ENCODE data around the gene SLC7A5.

The SLC7A5 gene

DNA sequence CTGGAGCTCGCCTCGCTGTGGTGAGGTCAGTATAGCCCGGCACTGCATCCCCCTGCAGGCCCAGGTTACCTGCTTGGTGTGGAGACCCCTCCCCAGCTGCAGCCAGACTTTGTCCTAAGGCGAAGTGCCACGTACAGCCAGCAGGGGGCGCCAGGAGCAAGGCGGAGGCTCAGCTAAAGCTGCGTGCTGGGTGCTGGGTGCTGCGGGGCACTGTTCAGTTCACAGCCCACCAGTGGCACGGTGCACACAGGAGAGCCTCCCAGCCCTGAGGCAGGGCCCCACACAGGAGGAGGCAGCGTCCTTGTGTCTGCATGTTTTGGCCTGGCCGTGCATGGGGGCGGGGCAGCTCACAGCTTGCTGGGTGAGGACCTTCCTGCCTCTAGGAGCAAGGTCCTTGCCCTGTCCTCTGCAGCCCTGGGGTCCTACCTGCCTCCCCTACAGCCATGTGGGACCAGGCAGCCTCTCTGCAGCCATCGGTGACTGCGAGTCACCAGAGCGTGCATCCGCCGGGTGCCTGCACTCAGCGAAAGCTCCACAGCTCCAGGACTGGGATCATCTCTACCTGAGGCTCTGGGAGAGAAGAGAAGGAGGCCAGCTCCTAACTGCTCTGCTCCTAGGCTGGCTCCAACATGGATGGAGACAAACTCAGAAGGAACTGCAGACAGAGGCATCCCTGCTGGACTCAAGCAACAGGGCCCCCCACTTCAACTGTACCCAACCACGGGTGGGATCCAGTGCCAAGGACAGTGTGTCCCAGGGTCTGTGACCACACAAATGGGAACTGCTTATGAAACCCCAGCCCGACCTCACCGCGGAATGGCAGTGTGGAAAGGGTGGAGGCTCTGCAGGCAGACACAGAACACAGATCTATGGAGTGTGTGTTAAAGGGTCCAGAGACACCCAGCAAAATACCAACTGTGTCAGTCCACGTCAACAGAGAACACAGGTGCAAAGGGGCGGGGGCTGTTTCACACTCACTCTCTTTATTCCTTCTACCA, 19.0 kb downstream of the SLC7A5 start:
- Histone ChIP-seq H3K9me3 (ENCODE audit: insufficient read depth, low read depth, low read length) (no peaks in the 10 kb centered on the region), H3K9ac (ENCODE audit: low read depth, low read length, poor library complexity, severe bottlenecking) (no peak overlapping the region), H3K9me2 (replicated peaks; ENCODE audit: low read depth, low read length) (no peaks in the 10 kb centered on the region), H3K4me2 (ENCODE audit: low read depth, low read length, poor library complexity, severe bottlenecking) (no peak overlapping the region), H3K4me3 (ENCODE audit: low read length, poor library complexity, severe bottlenecking) (no peak overlapping the region), H3K36me3 (ENCODE audit: insufficient read depth, low read length) (peaks cover 4% of the 10 kb centered on the region; the same call in 1 of the 2 replicates), H2AFZ (ENCODE audit: low read length) (no peak overlapping the region), H3K79me2 (ENCODE audit: insufficient read depth, low read length) (peaks cover 4% of the 10 kb centered on the region; the same call in 1 of the 2 replicates), H4K20me1 (ENCODE audit: insufficient read depth, low read length, poor library complexity, severe bottlenecking) (no peaks in the 10 kb centered on the region), H3K4me1 (ENCODE audit: insufficient read depth, low read length, poor library complexity, severe bottlenecking) (no peaks in the 10 kb centered on the region), H3F3A (ENCODE audit: low read depth) (no peaks in the 10 kb centered on the region), H3K27me3 (ENCODE audit: insufficient read depth, low read length, poor library complexity, severe bottlenecking) (no peaks in the 10 kb centered on the region)
- TF ChIP-seq, protein P1, sequence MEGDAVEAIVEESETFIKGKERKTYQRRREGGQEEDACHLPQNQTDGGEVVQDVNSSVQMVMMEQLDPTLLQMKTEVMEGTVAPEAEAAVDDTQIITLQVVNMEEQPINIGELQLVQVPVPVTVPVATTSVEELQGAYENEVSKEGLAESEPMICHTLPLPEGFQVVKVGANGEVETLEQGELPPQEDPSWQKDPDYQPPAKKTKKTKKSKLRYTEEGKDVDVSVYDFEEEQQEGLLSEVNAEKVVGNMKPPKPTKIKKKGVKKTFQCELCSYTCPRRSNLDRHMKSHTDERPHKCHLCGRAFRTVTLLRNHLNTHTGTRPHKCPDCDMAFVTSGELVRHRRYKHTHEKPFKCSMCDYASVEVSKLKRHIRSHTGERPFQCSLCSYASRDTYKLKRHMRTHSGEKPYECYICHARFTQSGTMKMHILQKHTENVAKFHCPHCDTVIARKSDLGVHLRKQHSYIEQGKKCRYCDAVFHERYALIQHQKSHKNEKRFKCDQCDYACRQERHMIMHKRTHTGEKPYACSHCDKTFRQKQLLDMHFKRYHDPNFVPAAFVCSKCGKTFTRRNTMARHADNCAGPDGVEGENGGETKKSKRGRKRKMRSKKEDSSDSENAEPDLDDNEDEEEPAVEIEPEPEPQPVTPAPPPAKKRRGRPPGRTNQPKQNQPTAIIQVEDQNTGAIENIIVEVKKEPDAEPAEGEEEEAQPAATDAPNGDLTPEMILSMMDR (conservative IDR thresholded peaks at IDR 0.05; ENCODE audit: low read length), result peak; percentile 68
- TF ChIP-seq EZH2phosphoT487 (IDR thresholded peaks at IDR 0.05; ENCODE audit: borderline replicate concordance), result no peak

DNA sequence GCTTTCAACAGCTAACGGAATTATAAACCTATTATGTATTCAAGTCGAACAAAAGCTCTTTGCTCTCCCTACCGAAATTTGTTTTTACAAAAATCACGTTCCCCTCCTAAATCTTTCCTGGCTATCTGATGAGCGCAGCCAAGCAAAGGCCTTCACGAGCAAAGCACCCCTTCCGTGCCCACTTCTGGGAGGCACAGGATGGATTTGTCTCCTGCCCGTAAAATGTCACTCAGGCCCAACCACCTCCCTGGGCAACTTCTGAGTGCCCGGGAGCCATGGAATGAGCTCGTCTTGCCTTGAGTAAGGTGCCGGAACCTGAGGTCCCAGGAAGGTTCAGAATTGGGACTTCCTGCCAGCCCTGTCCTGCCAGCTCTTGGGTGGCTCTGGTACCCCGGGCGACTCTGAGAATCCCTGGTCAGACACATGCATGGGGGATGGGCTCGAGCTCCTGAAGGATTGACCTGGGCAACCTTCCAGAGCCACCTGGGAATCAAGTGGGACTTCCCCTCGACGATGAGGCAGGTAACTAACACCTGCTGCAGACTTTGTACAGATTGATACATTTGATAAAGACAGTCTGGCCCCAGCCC, 19.8 kb downstream of the SLC7A5 start:
- H4K20me1 ChIP-seq (ENCODE audit: insufficient read depth, low read length, poor library complexity, severe bottlenecking), result no peaks in the 10 kb centered on the region
- H3K9ac ChIP-seq (ENCODE audit: low read depth, low read length, poor library complexity, severe bottlenecking), result no peak overlapping the region
- no peaks in the 10 kb centered on the region for H3K27me3 ChIP-seq (ENCODE audit: insufficient read depth, low read length, poor library complexity, severe bottlenecking)
- H3K9me2 ChIP-seq (replicated peaks; ENCODE audit: low read depth, low read length), result no peaks in the 10 kb centered on the region
- TF ChIP-seq, protein P1 (conservative IDR thresholded peaks at IDR 0.05; ENCODE audit: low read length), result no peak
- no peak for TF ChIP-seq EZH2phosphoT487 (IDR thresholded peaks at IDR 0.05; ENCODE audit: borderline replicate concordance)
- H3K9me3 ChIP-seq (ENCODE audit: insufficient read depth, low read depth, low read length), result no peaks in the 10 kb centered on the region
- H3K79me2 ChIP-seq (ENCODE audit: insufficient read depth, low read length), result peaks cover 4% of the 10 kb centered on the region; the same call in 1 of the 2 replicates
- no peaks in the 10 kb centered on the region for H3F3A ChIP-seq (ENCODE audit: low read depth)
- no peak overlapping the region for H3K4me3 ChIP-seq (ENCODE audit: low read length, poor library complexity, severe bottlenecking)
- no peaks in the 10 kb centered on the region for H3K4me1 ChIP-seq (ENCODE audit: insufficient read depth, low read length, poor library complexity, severe bottlenecking)
- H2AFZ ChIP-seq (ENCODE audit: low read length), result no peak overlapping the region
- H3K36me3 ChIP-seq (ENCODE audit: insufficient read depth, low read length), result peaks cover 4% of the 10 kb centered on the region; the same call in 1 of the 2 replicates
- H3K4me2 ChIP-seq (ENCODE audit: low read depth, low read length, poor library complexity, severe bottlenecking), result no peak overlapping the region

DNA sequence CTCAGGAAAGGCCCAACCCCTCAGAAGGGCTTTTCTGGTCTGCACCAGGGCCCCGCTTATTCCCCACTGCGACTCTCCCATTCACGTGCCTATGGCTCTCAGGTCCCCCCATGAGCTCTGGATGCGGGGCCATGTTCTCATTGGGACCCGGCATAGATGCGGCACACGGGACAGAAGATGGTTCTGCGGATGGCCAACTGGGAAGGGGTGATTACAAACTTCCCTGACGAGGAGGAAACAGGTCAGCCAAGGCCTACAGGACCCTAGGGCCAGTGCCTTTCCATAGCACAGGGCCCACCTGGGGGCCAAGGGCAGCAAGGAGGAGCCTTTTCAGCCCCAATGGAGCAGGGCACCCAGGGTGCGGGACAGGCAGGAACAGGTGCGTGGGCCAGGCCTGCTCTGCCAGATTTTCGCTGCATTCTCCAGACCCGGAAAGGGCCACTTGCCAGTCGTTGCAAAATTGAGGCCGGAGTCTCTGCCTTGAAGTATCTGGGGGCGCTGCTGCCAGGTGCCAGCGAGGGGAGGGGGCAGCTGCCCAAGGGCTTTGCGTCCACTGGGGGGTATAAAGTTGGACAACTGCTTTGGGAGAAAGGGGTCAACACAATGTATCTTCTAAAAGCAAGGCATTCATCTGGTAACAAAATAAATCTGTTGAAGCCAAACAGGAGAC, 20.5 kb downstream of the SLC7A5 start:
- H3K4me2 ChIP-seq (ENCODE audit: low read depth, low read length, poor library complexity, severe bottlenecking), result no peak overlapping the region
- no peaks in the 10 kb centered on the region for H3F3A ChIP-seq (ENCODE audit: low read depth)
- no peaks in the 10 kb centered on the region for H3K4me1 ChIP-seq (ENCODE audit: insufficient read depth, low read length, poor library complexity, severe bottlenecking)
- no peak overlapping the region for H3K9ac ChIP-seq (ENCODE audit: low read depth, low read length, poor library complexity, severe bottlenecking)
- peaks cover 4% of the 10 kb centered on the region; the same call in 1 of the 2 replicates for H3K79me2 ChIP-seq (ENCODE audit: insufficient read depth, low read length)
- H4K20me1 ChIP-seq (ENCODE audit: insufficient read depth, low read length, poor library complexity, severe bottlenecking), result no peaks in the 10 kb centered on the region
- no peaks in the 10 kb centered on the region for H3K9me2 ChIP-seq (replicated peaks; ENCODE audit: low read depth, low read length)
- H3K4me3 ChIP-seq (ENCODE audit: low read length, poor library complexity, severe bottlenecking), result no peak overlapping the region
- H3K9me3 ChIP-seq (ENCODE audit: insufficient read depth, low read depth, low read length), result no peaks in the 10 kb centered on the region
- H2AFZ ChIP-seq (ENCODE audit: low read length), result no peak overlapping the region
- peaks cover 4% of the 10 kb centered on the region; the same call in 1 of the 2 replicates for H3K36me3 ChIP-seq (ENCODE audit: insufficient read depth, low read length)
- TF ChIP-seq, protein P1 (conservative IDR thresholded peaks at IDR 0.05; ENCODE audit: low read length), result no peak
- no peak for TF ChIP-seq EZH2phosphoT487 (IDR thresholded peaks at IDR 0.05; ENCODE audit: borderline replicate concordance)
- H3K27me3 ChIP-seq (ENCODE audit: insufficient read depth, low read length, poor library complexity, severe bottlenecking), result no peaks in the 10 kb centered on the region

Data from Loucy (cell line).